ENCODE results near the gene SARM1.

Gene SARM1

DNA sequence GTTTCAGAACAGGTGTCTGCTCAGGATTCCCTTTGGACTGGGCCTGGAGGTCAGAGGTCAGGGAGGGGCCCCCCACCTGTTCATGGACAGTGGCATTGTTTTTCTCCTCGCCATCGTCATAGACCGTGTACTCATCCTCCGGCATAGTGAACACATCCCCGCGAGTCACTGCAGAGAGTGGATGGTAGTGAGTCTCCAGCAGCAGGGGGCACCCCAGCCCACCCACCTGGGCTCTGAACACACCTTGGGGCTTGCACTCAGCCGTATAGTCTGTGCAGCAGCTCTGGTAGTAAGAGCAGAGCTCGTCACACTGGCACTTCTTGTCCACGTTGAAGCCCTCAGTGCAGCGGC is 1.8 kb upstream of the SARM1 start:
- DNase-seq, result no peak

DNA sequence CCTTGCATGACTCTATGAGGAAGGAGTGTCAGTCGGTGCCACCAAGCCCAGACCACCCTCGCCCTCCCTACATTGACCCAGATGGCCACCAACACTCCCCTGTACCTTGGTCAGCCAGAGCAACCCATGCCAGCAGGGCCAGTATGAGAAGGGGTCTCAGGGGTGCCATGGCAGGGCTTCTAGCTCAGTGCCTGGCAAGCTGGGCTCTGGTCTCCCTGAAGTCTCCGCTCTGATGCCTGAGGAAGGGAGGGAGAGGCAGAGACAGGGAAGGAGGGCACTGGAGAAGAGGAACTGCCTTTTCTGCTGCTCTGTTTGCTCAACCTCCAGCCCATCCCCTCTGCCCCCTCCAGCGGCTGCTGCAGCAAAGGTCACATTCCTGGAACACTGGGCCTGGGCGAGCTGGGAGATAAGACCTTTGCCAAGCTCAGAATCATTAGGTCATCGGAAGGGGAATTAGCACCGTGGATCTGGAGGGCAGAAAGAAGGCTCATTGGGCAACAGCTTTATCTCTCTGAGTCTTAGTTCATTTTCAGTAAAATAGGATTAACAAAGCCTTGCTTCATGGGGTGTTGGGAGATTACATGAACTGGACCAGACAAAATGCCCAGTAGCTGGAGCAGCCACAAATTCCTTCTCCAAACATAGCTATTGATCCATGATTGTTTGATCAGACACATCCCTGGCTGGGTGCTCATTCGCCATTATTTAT is 1.3 kb upstream of the SARM1 start, which contains the start of gene VTN:
TSS of gene VTN (minus strand) at position 273 of the 709 bp plus-strand sequence. CDS start at position 169, 104 bp downstream.
- DNase-seq, result no peak

DNA sequence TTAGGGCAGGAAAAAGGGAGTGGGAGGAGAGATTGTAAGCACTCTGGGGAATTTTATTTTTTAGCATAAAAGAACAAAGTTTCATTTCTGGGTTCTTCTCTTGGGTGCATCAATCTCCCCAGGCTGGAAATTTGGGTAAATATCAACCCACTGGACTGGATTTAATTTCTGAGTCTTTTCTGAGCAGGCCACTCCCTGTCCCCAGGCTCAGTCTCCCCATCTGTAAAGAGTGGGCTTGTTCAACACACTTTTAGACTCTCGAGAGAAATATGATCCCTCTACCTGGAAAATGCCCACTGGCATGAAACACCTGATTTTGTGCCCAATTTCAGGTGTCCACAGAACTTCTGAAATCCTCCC is 770 bp upstream of the SARM1 start:
- no peak for DNase-seq

DNA sequence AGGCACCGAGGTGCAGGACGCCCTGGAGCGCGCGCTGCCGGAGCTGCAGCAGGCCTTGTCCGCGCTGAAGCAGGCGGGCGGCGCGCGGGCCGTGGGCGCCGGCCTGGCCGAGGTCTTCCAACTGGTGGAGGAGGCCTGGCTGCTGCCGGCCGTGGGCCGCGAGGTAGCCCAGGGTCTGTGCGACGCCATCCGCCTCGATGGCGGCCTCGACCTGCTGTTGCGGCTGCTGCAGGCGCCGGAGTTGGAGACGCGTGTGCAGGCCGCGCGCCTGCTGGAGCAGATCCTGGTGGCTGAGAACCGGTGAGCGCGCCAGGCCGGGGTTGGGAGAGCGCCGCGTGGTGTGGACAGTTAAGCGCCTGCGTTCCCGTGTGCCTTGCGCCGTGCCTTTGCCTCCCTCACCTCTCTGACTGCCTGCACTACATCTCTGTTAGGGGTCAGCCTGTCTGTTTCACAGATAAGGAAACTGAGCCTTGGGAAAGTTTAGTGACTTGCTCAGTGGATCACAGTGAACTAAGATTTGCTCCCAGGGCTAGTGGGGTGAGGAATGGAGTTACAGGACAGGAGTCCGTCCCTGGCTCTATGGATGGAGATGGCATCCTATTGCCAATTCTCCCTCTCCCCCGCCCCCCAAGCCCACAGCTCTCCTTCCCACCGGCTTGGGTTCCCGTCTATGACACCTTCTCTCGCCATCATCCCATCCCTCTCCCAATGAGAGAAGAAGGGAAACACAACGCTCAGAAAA is 880 bp downstream of the SARM1 start:
- peak; percentile 52 to 59 for DNase-seq

DNA sequence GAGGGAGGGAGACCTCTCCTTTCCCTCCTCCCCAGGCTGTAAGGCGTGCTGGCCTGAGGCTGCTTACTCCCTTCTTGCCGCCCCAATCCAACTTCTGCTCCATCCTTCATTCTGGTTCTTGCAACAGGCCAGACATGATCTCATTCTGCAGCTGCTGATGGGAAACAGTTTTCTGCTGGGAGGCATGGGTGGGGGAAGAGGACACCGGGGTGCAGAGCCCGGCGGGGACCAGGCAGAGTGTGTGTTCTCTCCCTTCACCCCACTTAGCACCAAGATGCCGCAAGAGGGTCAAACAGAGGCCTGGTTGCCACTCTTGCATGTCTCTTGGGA is 1.4 kb downstream of the SARM1 start:
- DNase-seq, result no peak

DNA sequence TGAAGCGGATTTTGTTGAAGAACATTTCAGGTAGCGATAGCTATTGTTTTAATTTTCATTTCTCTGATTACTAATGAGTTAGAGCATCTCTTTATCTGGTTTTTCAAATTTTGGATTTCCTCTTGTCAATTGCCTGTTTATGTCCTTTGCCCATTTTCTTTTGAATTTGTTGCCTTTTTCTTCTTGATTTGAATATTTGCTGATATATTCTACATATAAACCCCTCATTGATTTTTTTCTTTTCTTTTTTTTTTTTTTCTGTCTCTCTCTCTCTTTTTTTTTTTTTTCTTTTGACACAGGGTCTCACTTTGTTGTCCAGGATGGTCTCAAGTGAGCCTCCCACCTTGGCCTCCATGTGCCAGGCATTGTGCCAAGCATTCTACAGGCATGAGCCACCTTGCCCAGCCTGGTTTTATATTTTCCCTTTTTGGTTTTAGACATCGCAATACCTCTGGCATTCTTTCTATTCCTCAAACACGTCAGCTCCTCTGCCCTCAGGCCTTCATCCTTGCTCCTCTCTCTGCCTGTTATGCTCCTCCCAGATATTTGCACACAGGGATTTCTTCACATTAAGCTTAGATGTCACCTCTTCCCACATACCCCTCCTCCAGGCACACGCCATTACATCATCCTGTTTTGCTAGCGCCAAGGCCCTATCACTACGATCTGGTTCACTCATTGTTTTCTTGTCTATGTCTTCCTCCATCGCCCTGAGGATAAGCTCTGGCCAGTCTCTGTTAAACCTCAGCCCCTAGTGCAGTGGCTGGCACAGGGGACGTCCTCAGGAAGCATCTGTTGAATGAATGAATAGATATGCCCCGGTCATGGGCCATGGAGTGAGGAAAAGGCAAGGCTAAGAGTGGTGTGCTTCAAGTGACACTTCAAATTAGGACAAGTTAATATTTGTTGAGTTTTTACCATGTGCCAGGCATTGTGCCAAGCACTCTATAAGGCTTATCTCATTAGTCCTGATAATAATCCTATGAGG is 8.6 kb downstream of the SARM1 start:
- DNase-seq, result no peak

DNA sequence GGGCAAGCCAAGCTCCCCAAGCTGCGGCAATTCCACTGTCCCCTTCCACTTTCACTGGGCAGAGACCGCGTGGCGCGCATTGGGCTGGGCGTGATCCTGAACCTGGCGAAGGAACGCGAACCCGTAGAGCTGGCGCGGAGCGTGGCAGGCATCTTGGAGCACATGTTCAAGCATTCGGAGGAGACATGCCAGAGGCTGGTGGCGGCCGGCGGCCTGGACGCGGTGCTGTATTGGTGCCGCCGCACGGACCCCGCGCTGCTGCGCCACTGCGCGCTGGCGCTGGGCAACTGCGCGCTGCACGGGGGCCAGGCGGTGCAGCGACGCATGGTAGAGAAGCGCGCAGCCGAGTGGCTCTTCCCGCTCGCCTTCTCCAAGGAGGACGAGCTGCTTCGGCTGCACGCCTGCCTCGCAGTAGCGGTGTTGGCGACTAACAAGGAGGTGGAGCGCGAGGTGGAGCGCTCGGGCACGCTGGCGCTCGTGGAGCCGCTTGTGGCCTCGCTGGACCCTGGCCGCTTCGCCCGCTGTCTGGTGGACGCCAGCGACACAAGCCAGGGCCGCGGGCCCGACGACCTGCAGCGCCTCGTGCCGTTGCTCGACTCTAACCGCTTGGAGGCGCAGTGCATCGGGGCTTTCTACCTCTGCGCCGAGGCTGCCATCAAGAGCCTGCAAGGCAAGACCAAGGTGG is 9.8 kb downstream of the SARM1 start:
- DNase-seq, result peak; percentile 51 to 60

DNA sequence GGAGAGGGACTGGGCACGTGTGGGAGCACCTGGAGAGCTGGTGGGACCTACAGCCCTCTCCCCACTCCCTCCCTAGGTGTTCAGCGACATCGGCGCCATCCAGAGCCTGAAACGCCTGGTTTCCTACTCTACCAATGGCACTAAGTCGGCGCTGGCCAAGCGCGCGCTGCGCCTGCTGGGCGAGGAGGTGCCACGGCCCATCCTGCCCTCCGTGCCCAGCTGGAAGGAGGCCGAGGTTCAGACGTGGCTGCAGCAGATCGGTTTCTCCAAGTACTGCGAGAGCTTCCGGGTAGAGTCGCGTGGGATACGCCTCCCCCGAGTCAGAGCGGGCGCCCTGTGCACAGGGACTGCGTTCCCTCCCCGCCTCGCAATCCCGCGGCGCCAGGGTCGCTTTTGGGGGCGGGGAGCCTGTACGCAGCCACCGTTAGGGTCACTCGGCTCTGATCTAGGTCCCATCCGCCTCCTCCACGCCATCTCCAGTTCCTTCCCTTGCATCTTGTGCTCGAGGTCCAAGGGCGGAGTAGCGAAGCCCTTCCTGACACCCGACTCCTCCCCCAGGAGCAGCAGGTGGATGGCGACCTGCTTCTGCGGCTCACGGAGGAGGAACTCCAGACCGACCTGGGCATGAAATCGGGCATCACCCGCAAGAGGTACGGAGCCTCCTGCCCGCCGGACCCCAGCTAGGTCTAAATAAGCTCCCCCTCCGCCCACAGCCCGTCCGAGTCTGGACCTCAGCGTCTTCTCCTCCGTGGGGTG is 13.0 kb downstream of the SARM1 start:
- peak; percentile 76 to 81 for DNase-seq

DNA sequence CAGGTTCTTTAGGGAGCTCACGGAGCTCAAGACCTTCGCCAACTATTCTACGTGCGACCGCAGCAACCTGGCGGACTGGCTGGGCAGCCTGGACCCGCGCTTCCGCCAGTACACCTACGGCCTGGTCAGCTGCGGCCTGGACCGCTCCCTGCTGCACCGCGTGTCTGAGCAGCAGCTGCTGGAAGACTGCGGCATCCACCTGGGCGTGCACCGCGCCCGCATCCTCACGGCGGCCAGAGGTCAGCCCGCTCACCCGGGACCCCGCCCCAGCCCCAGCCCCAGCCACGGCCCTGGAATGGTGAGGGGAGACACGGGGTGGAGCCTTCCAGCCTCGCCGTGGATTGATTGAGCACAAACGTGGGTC is 13.5 kb downstream of the SARM1 start:
- peak in 1 of 2 experiments; percentile 36 for DNase-seq

DNA sequence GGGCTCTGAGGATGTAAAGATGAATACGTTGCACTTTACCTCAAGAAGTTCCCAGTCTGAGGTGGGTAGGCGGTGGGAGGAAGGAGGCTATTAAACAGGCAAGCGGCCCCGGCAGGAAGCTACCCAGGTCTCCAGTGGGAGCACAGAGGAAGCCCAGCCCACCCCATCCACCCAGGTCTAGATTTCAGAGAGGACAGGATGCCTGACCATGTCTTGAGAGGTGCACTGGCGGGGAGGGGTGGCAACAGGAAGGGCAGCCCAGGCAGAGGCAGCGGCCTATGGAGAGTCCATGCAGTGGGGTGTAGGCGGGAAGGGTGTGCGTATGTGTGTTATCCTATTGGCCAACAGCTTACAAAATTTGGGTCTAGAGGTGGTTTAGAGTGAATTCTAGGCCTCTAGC is 13.9 kb downstream of the SARM1 start:
- peak; percentile 38 to 47 for DNase-seq

DNA sequence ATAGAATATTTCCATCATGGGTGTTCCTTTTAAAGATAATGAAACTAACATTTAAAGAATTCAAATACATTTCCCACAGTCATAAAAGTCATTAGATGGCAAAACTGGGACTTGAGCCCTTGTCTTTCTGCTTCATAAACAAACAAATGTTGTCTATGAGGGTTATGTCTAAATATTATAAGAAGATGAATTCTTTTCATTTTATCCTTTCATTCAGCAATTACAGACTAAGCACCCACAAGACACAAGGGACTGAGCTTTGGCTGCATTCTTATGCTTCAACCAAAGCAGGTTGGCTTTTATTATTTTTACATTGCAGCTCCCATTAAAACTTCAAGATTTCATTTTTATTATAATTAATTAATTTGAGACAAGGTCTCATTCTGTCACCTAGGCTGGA is 14.9 kb downstream of the SARM1 start:
- no peak for DNase-seq

DNA sequence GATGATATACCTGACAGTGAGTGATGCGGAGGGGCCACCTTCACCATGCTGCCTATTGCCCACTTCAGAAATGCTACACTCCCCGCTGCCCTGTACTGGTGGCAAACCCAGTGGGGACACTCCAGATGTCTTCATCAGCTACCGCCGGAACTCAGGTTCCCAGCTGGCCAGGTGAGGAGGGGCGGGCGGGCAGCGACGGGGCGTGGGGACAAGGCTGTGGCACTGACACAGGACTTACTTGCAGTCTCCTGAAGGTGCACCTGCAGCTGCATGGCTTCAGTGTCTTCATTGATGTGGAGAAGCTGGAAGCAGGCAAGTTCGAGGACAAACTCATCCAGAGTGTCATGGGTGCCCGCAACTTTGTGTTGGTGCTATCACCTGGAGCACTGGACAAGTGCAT is 16.6 kb downstream of the SARM1 start:
- DNase-seq, result no peak

DNA sequence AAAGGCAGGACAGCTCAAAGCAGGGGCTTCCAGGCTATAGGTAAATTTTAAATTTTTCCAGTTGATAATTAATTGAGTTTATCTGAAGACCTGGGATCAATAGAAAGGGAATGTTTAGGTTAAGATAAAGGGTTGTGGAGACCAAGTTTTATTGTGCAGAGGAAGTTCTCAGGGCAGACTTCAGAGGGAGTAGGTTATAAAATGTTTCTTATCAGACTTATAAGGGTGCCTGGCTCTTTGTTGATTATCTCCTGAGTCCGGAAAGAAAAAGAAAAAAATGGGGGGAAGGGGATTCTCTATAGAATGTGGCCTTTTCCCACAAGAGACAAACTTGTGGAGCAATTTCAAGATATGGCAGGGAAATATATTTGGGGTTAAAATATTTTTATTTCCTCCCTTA is 18.6 kb downstream of the SARM1 start:
- no peak for DNase-seq

DNA sequence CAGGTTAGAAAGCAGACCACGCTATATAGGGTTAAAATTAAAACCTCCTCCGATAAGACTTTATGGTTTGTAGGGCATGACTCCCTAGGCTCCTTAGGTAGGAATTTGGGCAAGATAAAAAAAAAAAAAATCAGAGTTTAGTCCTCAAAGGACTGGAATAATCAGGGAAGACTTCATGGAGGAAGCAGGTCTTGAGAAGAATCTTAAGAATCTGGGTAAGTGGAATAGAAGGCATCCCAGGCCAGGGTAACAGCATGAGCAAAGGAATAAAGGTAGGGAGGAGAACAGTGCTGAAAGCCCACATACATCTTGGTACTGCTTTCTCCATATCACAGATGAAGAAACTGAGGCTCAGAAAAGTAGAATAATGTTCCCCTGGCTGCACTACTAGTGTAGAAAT is 19.1 kb downstream of the SARM1 start:
- DNase-seq, result no peak

DNA sequence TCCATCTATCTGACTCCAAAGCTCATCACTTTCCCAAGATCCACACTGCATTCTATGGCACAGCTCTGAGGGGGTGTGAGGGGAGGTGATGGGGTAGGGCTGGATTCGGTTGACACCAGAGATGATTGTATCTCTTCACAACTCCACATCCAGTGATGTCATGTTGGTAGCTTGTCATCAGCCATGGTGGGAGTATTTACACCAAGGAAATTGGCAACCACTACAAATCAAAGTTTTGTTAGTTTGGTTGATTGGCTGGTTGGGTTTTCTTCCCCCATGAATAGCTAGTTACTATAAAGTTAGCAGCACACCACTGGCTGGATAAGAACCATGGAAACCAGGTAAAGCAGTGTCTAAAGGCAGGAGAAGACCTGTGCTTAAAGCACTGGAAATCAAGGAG is 19.5 kb downstream of the SARM1 start:
- no peak for DNase-seq

DNA sequence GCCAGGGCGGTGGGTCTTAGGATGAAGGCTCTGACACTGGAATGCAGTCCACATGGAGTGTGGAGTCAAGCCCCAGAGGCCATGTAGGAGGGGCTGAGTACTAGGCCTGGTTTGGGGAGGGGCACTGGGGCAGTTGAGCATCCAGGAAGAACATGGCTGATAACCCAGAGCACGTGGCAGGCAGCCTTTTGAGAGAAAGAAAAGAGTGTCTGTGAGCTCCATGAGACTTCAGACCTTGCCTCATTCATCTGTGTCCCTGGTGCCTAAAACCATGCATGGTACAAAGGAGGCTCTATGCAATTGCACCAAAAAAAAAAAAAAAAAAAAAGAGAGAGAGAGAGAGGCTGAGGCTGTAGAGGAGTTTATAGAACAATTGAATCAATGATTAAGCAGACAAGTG is 19.9 kb downstream of the SARM1 start:
- DNase-seq, result no peak

DNA sequence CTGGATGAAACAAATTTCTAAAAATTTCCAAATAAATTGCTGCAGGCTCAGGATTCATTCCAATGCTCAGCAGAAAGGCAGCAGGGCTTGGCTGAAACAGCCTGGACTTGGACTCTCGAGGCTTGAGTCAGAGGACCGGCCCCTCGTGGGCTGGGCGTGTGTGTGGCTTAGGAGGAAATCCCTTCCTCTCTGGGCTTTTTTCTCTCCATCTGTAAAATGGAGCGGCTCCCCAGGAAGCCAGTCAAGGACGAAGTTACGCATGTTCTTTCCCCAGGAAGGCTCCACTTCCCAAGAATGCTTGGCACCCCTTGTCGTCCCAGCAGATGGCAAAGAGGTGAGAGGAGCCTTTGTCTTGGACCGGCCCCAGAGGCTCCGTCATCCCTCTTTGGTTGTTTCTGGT is 21.0 kb downstream of the SARM1 start:
- no peak for DNase-seq

DNA sequence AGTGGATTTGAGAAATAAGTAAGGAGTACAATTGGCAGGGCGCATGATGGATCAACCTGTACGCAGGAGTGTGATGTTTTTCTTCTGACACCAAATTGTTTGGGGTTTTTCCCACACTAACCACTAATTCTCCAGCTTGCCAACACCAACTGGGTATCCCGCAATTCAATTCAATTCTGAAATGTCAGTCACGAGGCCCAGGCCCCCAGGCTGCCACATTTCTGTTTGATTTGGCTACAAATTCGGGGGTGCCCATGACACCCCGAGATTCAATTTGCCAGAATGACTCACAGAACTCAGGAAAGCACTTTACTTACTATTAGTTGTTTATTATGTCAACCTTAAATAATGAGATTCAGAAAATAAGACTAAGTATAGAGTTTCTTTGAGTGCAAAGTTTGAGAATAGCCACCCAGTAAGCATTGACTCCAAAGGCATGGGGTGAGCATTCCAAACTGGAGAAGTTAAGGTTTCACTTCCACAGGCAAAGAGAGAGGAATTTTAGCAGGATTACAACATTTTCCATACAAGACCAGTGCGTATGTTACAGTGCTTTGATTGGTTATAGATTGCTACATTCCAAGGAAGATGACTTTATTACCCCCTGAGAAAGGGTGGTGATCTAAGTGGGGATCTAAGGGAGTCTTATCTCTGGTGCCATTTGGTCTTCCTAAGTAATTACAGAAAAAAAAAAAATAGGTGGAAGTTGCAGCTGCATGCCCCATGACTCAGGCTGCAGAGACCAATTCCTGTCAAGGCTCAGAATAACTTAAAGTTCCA is 23.0 kb downstream of the SARM1 start:
- no peak for DNase-seq

DNA sequence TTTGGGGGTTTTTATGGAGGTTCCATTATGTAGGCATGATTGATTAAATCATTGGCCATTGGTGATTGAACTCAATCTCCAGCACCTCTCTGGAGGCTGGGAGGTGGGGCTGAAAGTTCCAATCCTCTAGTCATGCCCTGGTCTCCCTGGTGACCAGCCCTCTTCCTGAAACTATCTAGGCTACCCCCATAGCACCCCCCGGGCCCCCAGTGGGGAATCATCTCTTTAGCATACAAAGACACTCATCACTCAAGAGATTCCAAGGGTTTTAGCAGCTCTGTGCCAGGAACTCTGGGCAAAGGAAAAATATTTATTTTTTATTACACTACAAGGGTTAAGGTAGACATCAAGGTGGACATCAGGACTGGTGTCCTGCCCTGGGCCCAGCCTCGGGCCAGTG is 23.9 kb downstream of the SARM1 start:
- no peak for DNase-seq

DNA sequence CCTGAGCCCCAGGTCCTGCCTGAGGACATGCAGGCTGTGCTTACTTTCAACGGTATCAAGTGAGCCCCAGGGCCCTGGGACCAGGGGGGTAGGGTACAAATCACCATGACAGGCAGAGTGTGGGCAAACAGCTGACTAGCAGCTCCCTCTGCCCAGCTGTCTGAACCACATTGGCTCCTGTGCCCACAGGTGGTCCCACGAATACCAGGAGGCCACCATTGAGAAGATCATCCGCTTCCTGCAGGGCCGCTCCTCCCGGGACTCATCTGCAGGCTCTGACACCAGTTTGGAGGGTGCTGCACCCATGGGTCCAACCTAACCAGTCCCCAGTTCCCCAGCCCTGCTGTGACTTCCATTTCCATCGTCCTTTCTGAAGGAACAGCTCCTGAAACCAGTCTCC is 24.5 kb downstream of the SARM1 start:
- no peak for DNase-seq

DNA sequence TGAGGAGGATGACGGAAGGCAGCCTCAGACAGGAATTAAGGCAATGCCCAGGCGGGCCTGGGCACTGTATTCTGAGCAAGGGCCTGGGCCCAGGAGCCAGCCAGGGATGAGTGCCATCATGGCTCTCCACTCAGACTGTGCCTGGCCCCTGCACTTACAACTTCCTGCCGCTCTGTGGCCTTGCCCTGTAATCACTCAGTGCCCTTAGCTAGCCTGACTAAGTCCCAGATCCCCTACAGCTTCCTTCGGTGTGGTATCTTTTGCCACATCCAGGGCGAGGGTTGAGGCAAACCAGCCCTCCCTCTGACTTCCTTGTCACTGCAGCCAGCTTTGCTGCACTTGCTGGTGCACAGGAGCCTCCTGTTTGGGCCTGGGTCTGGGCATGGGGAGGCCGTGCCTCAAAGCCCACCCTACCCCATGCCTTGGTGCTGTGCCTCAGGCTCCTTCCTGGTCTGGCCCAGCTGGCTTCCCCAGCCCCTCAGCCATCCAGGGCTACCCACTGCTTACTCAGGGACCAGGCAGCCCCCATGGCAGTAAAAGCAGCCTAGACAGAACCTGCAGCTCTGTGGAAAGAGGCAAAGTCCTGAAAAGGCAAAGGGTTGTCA is 25.2 kb downstream of the SARM1 start:
- no peak for DNase-seq

All from activated T-cell treated with anti-CD3 and anti-CD28 coated beads, Interleukin-2, amount 50 U/mL, for 48 hours (primary cell).